ENCODE data around the gene NAXE. TPM values are rescaled to one million over a fixed set of nuclear protein-coding genes. Genes with fewer than 3 reads are reported as not detected.

The NAXE gene
- total RNA-seq, 1 donor from 2014 or later, result 95.1 TPM

Other genes starting within 250 kb of the NAXE start
- not detected in 2 replicates for gene RHBG, start 222.6 kb upstream of the NAXE start, total RNA-seq
- gene MEF2D, start 91.0 kb upstream of the NAXE start, total RNA-seq, result 10.7 and 11.6 TPM in 2 replicates
- gene IQGAP3, start 19.2 kb upstream of the NAXE start, total RNA-seq, result 7.3 and 37.9 TPM in 2 replicates
- gene TTC24, start 12.1 kb upstream of the NAXE start, total RNA-seq, result not detected in 2 replicates
- 16.7 and 28.2 TPM in 2 replicates for gene GPATCH4, start 9.7 kb downstream of the NAXE start, total RNA-seq
- not detected in 2 replicates for gene HAPLN2, start 27.6 kb downstream of the NAXE start, total RNA-seq
- not detected in 2 replicates for gene BCAN, start 50.3 kb downstream of the NAXE start, total RNA-seq
- 65.6 and 78.8 TPM in 2 replicates for gene NES, start 85.6 kb downstream of the NAXE start, total RNA-seq
- gene CRABP2, start 113.8 kb downstream of the NAXE start, total RNA-seq, result 0.34 TPM in 1 of 2 replicates, not detected in the other
- gene METTL25B, start 136.7 kb downstream of the NAXE start, total RNA-seq, result 11.8 and 13.3 TPM in 2 replicates
- 8.7 and 11.7 TPM in 2 replicates for gene ISG20L2, start 137.0 kb downstream of the NAXE start, total RNA-seq
- gene MRPL24, start 149.3 kb downstream of the NAXE start, total RNA-seq, result 31.0 and 34.7 TPM in 2 replicates
- 149 and 294 TPM in 2 replicates for gene HDGF, start 159.9 kb downstream of the NAXE start, total RNA-seq
- gene PRCC, start 175.8 kb downstream of the NAXE start, total RNA-seq, result 12.3 and 15.6 TPM in 2 replicates
- not detected in 2 replicates for gene SH2D2A, start 225.1 kb downstream of the NAXE start, total RNA-seq

Measured in dermis blood vessel endothelial cell (primary cell).